Measurements from ENCODE around the gene SPIN2B.

SPIN2B gene

GRCh38 chrX:57070185-57070984, 51.0 kb downstream of the SPIN2B start:
- no peak for DNase-seq (ENCODE audit: low spot score)
